GM21576 (cell line): ENCODE results near the gene SLC39A2.
"Not testable (repeated sequence)": the region's sequence is repeated elsewhere in the genome, so short reads cannot be mapped to it uniquely, and the experiment has no call there.

Source experiments
- ATAC-seq: cut with Tn5 transposase; IDR thresholded peaks from one replicate; pipeline ENCODE4 v1.9.1; 2021; ENCODE audit warnings: mild to moderate bottlenecking, moderate library complexity; ENCODE audit not compliant: unreplicated experiment

The SLC39A2 gene

GRCh38 chr14:20998674-20999366 lies at the start of gene SLC39A2:
SLC39A2 (plus strand) TSS chr14:20999293; CDS start chr14:20999447, 154 bp downstream.
- no peak for ATAC-seq

DNA sequence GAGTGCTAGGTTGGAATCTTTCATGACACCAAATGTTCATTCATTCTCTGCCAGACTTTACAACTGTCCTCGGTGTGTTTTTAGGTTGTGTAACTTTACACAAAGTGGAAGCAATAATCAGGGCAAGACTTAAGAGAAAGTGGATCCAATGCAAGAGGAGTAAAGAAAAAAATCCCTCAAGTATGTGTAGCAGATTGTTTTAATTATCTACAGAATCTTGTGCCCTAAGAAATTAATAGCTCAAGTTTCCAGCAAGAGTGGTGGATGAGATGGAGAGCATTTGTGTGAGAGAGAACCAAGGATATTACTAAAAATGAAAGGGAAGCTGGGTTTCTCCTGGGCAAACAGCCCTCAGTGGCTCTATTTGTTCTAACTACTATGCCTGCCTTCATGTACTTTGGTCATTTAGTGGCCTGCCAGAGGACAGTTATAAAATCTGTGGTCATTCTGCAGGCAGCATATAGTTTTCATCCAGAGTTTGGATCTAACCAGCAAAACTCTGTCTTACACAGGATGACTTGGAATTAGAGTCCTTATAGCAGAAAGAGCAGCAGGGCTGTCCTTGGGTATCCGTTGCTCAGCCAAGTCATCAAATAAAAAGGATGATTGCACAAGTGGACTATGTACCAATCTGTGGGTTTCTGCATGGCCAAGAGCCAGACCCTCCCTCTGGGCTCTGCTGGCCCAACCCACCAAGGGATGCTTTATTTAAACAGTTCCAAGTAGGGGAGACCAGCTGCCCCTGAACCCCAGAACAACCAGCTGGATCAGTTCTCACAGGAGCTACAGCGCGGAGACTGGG lies 44.2 kb upstream of the SLC39A2 start, which contains the start of gene RNASE2:
TSS of gene RNASE2 (plus strand) at position 752 of the 802 bp plus-strand sequence. CDS start 285 bp downstream, outside the sequence.
- not testable (repeated sequence) for ATAC-seq

- ATAC-seq, result not testable (repeated sequence)
Observed at GRCh38 chr14:20955538-20955873, 43.6 kb upstream of the SLC39A2 start.

DNA sequence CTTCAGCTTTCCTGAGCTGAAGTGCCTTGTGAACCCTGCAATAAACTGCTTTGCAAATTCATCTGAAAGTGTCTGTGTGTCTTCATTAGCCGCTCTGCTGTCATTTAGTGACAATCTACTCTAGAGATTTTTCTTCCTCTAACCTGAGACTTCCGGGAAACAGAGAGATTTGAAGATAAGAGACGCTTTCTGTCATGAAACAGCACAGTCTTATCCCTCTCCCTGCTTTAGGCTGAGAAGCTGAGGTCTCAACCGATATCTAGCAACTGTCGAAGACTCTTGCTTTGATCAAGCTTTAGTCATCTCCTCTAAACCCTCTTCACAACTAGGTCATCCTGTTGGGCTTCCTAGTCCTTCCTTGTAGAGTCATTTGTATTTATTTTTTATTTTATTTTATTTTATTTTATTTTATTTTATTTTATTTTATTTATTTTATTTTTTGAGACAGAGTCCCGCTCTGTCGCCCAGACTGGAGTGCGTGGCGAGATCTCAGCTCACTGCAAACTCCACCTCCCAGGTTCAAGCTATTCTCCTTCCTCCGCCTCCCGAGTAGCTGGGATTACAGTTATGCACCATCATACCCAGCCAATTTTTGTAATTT lies 42.6 kb upstream of the SLC39A2 start:
- ATAC-seq, result no peak

GRCh38 chr14:20958946-20959345 lies 40.1 kb upstream of the SLC39A2 start:
- ATAC-seq, result not testable (repeated sequence)

- ATAC-seq, result no peak
Observed at GRCh38 chr14:20969336-20969735, 29.8 kb upstream of the SLC39A2 start.

GRCh38 chr14:20970647-20970982 lies 28.5 kb upstream of the SLC39A2 start:
- ATAC-seq, result no peak

- ATAC-seq, result peak; percentile 91
Observed at GRCh38 chr14:20970983-20971704, 27.9 kb upstream of the SLC39A2 start.

DNA sequence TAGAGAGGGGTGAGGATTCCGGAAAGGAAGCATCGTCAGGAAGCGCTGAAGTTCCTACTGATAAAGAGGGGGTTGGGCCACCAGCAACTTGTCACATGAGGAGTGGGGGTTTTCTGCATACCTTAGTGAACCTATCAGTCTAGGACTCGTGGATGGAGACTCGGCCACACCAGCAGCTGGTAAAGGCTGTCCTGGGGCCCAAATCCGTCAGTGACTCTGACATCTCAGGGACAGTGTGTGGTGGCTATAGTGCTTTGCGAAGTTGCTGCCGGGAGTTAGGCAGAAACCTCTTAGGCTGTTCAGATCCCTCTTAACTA lies 27.4 kb upstream of the SLC39A2 start:
- peak; percentile 19 for ATAC-seq

DNA sequence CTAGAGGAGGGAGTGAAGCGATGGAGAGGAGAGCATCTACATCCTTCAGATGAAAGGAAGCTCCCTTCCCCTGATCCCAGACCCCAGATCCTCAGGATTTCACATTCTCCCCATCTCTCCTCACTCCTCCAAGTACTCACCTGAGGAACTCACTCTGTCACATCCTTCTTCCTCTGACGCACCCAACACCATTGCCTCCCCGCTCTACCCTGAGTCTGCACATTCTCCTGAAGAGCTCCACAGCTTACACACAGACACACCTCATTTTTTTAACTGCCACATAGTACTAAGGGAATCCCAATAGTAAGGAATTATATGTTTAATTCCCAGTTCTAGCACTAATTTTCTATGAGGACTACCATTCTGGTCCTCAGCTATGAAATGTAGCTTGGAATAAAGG lies 25.6 kb upstream of the SLC39A2 start:
- ATAC-seq, result no peak

DNA sequence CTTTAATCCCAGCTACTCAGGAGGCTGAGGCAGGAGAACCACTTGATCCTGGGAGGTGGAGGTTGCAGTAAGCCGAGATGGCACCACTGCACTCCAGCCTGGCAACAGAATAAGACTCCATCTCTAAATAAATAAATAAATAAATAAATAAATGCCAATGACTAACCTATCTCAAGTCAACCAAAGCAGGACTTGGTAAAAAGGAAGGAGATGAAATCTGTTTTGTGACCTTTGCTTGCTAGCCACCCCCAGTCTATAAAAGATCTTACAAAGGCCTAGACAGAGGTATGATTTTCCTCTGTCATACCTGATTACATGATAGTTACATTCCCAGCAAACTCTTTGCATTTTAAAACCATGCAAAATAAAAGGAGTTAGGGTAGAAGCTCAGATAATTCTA lies 22.8 kb upstream of the SLC39A2 start:
- no peak for ATAC-seq

DNA sequence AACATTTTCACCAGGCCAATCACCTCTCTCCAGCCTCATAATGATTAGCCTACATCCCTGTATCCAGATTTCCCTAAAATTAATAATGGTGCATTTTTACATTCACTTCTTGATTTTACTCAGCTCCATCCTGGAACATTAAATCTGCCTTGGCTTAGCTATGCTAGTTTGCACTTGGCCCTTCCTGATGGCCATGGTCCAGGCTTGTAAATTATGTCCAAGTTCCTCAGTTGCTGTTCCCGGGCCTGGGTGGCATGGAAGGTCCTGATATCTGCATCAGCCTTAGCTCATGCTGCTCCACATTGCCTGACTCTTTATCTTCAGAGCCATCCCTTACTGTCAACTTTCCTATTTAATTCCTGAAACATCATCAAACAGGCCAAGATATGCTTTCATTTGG lies 20.4 kb upstream of the SLC39A2 start:
- ATAC-seq, result no peak

GRCh38 chr14:20980906-20981305 lies 18.2 kb upstream of the SLC39A2 start:
- ATAC-seq, result no peak

- ATAC-seq, result no peak
Observed at GRCh38 chr14:20982646-20983369, 16.3 kb upstream of the SLC39A2 start.

- not testable (repeated sequence) for ATAC-seq
Observed at GRCh38 chr14:20985650-20986049, 13.4 kb upstream of the SLC39A2 start.

GRCh38 chr14:20986811-20987210 lies 12.3 kb upstream of the SLC39A2 start:
- ATAC-seq, result no peak

- no peak for ATAC-seq
Observed at GRCh38 chr14:20988717-20989470, 10.2 kb upstream of the SLC39A2 start.

DNA sequence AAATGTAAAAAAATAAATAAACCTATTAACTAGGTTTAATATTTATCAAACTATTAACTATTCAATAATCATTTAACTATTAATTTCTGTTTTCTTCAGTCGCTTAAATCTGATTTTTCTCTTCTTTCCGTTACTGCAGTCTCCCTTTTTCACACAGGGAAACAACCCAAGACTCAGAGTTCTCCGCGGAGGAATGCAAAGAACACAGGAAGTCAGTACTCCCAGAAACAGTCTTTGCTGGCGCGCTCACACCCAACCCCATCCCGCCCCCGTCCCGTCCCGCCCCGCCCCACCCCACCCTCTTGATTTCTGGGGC lies 9.7 kb upstream of the SLC39A2 start:
- ATAC-seq, result no peak

- peak; percentile 92 for ATAC-seq
Observed at GRCh38 chr14:20989787-20990600, 9.1 kb upstream of the SLC39A2 start, which contains the start of gene METTL17. METTL17 (plus strand) TSS chr14:20989980; CDS start chr14:20990003, 23 bp downstream.
